ENCODE data around the gene TAP1.
A peak's percentile ranks its signal among the peaks of the same experiment; 100 is the strongest.
"Not testable (repeated sequence)": the region's sequence is repeated elsewhere in the genome, so short reads cannot be mapped to it uniquely, and the experiment has no call there.

TAP1 gene

GRCh38 chr6:32839356-32839755 lies 14.1 kb downstream of the TAP1 start:
- DNase-seq = no peak

- peak; percentile 91 for DNase-seq
Observed at GRCh38 chr6:32838114-32838958, 15.2 kb downstream of the TAP1 start, which contains the start of gene TAP2. Gene TAP2 (minus strand): TSS chr6:32838739. CDS start chr6:32838233, 506 bp downstream.

GRCh38 chr6:32837651-32838113 lies 15.8 kb downstream of the TAP1 start:
- DNase-seq = no peak

- no peak for DNase-seq
Observed at GRCh38 chr6:32836873-32837272, 16.6 kb downstream of the TAP1 start.

GRCh38 chr6:32835167-32835893 lies 18.2 kb downstream of the TAP1 start:
- no peak for DNase-seq

GRCh38 chr6:32833664-32834063 lies 19.8 kb downstream of the TAP1 start:
- DNase-seq = no peak

GRCh38 chr6:32832535-32832934 lies 21.0 kb downstream of the TAP1 start:
- DNase-seq = no peak

- DNase-seq = no peak
Observed at GRCh38 chr6:32830936-32831335, 22.6 kb downstream of the TAP1 start.

GRCh38 chr6:32830017-32830416 lies 23.5 kb downstream of the TAP1 start:
- DNase-seq = no peak

GRCh38 chr6:32829495-32829894 lies 24.0 kb downstream of the TAP1 start:
- no peak for DNase-seq

GRCh38 chr6:32827025-32827424 lies 26.5 kb downstream of the TAP1 start:
- no peak for DNase-seq

- DNase-seq = no peak
Observed at GRCh38 chr6:32825966-32826365, 27.5 kb downstream of the TAP1 start.

GRCh38 chr6:32819729-32820128 lies 33.8 kb downstream of the TAP1 start:
- DNase-seq = no peak

GRCh38 chr6:32818867-32819266 lies 34.6 kb downstream of the TAP1 start:
- DNase-seq = no peak

- no peak for DNase-seq
Observed at GRCh38 chr6:32816746-32817204, 36.7 kb downstream of the TAP1 start, which contains the start of gene HLA-DOB. Gene HLA-DOB (minus strand): TSS chr6:32817002. CDS start chr6:32816951, 51 bp downstream.

- DNase-seq = no peak
Observed at GRCh38 chr6:32815996-32816395, 37.5 kb downstream of the TAP1 start.

GRCh38 chr6:32815115-32815514 lies 38.4 kb downstream of the TAP1 start:
- DNase-seq = no peak

- no peak for DNase-seq
Observed at GRCh38 chr6:32814145-32814544, 39.4 kb downstream of the TAP1 start.

GRCh38 chr6:32809171-32809570 lies 44.3 kb downstream of the TAP1 start:
- DNase-seq = no peak

- no peak for DNase-seq
Observed at GRCh38 chr6:32807020-32807580, 46.4 kb downstream of the TAP1 start.

GRCh38 chr6:32805404-32805803 lies 48.1 kb downstream of the TAP1 start:
- DNase-seq = not testable (repeated sequence)

GRCh38 chr6:32803416-32803815 lies 50.1 kb downstream of the TAP1 start:
- no peak for DNase-seq

GRCh38 chr6:32799740-32800139 lies 53.8 kb downstream of the TAP1 start:
- DNase-seq = no peak
